ENCODE measurements around the gene ETV1.

- TF ChIP-seq CTCF (conservative IDR thresholded peaks at IDR 0.05; ENCODE audit: low read depth, low read length) (no peak), POLR2A (IDR thresholded peaks at IDR 0.05; ENCODE audit: low read depth, low read length) (no peak), RCOR1 (IDR thresholded peaks at IDR 0.05; ENCODE audit: insufficient replicate concordance, low read length) (no peak), SMC3 (IDR thresholded peaks at IDR 0.05; ENCODE audit: low read depth, low read length) (no peak), FOS (IDR thresholded peaks at IDR 0.05; ENCODE audit: low read depth, low read length) (no peak), ELK1 (IDR thresholded peaks at IDR 0.05; ENCODE audit: borderline replicate concordance, low read depth, low read length) (no peak), MAZ (IDR thresholded peaks at IDR 0.05; ENCODE audit: borderline replicate concordance, low read depth, low read length) (no peak)
Observed at GRCh38 chr7:13875496-13876074, 113.9 kb downstream of the ETV1 start.
